GM18861 (cell line): ENCODE data around the gene POLD4.

Source experiments
- ATAC-seq: cut with Tn5 transposase; IDR thresholded peaks from one replicate; pipeline ENCODE4 v1.9.1; 2021; ENCODE audit not compliant: unreplicated experiment

The POLD4 gene

DNA sequence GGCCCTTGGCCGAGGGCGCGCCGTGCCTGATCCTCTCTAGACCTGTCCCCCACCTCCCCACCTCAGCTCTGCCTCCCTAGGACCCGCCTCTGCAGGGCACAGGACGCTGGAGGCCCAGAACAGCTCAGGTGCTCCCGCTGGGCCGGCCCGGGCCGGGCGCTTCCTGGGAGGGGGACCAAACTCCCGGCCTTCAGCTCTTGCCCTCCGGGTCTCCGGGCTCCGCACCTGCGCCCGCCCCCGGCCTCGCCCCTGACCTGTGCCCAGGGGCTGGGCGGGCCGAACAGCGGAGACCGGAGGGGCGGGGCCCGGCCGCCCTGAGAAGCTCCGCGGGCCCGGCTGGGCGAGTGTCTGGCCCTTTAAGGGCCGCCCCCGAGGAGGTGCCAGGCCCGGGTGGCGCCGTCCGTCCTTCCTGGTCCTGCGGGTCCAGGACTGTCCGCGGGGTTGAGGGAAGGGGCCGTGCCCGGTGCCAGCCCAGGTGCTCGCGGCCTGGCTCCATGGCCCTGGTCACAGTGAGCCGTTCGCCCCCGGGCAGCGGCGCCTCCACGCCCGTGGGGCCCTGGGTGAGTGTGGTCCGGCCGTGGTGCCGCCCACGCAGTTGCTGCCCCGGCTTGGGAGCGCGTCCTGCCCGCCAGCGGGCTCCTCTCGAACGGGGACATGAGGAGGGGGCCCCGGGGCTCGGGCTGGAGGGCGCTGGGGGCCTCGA is 50.1 kb downstream of the POLD4 start, which contains the start of gene SSH3:
SSH3 (plus strand) TSS at position 399 of the 703 bp plus-strand sequence; CDS start at position 495, 96 bp downstream.
- ATAC-seq: no peak

DNA sequence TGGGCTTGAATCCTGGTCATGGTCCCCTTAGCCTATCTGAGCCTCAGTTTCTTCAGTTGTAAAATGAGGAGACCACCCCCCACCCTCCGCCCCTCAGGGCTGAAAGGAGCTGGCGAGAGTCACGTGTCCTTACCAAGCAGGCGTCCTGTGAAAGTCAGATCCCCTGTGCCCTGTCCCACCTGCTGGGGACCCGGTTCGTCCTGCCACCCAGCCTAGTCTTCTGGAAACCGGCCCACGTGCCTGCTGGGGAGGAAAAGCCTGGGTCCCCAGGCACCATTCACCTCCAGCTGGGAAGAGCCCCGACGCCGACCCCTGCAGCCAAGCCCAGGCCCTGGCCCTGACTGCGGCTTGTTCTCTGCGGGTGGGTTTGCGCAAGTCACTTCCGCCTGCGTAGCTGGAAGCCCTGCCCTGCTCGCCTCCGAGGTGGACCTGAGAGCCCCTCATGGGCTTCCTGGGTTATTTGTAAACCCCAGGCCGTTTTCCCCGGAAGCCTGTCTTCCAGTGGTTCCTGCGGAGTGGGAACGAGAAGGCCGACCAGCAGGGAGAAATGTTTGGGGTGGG is 50.7 kb downstream of the POLD4 start:
- ATAC-seq: no peak

GRCh38 chr11:67301951-67302516 is 51.3 kb downstream of the POLD4 start:
- no peak for ATAC-seq

DNA sequence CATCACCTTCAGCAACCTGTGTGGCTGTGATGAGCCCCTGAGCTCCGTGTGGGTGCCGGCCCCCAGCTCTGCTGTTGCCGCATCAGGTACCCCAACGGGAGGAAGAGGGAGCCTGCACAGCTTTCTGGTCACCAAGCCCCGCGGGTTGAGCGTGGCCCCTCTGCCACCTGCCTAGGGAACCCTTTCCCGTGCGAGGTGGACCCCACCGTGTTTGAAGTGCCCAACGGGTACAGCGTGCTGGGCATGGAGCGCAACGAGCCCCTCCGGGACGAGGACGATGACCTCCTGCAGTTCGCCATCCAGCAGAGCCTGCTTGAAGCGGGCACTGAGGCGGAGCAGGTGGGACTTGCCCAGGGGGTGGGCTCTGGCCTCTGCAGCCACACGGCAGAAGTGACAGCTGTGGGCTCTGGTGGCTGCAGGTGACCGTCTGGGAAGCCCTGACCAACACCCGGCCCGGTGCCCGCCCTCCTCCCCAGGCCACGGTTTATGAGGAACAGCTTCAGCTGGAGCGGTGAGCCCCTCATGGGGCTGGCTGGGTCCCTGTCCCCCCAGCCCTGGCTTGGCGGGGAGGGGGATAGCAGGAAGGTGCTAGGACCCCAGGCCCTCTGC is 51.9 kb downstream of the POLD4 start:
- no peak for ATAC-seq
